Kidney tubule cell (primary cell): ENCODE measurements around the gene SDCCAG8.
"Not testable (repeated sequence)": the region's sequence is repeated elsewhere in the genome, so short reads cannot be mapped to it uniquely, and the experiment has no call there.

Experiments used
- DNase-seq: peaks from one replicate; pipeline ENCODE4 v3.0.0-alpha.2; 2018; ENCODE audit warnings: low spot score

SDCCAG8 gene

DNA sequence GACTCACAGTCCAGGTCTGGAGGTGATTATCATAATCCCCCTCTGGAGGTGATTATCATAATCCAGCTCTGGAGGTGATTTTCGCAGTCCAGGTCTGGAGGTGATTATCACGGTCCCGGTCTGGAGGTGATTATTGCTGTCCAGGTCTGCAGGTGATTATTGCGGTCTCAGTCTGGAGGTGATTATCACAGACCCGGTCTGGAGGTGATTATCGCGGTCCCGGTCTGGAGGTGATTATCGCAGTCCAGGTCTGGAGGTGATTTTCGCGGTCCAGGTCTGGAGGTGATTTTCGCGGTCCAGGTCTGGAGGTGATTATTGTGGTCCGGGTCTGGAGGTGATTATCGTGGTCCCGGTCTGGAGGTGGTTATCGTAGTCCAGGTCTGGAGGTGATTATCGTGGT, 76.6 kb downstream of the SDCCAG8 start:
- DNase-seq = no peak

DNA sequence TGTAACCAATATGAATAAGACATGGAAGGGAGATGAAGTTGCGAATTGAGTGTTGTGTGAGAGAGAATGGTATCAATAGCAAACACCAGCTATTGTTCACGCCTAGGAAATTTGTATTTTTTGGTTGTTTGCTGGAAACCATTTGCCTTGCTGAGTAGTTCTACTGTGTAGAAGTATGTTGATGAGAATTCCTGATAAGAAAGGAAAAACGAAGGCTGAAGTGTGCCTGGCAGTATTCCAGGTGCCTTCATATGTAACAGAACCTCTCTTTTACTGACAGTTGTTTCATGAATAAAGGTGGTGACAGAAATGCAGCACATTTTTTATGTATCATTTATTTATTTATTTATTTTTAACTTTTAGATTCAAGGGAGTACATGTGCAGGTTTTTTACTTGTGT, 79.5 kb downstream of the SDCCAG8 start:
- no peak for DNase-seq

DNA sequence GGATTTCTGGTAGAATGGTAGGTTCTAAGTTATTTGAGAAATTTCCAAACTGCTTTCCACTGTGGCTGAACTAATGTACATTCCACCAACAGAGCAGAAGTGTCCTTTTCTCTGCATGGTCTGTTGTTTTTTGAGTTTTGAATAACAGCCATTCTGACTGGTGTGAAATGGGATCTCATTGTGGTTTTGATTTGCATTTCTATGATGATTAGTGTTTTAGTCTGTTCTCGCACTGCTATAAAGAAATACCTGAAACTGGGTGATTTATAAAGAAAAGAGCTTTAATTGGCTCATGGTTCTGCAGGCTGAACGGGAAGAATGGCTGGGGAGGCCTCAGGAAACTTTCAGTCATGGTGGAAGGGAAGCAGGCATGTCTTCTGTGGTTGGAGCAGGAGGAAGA, 80.3 kb downstream of the SDCCAG8 start:
- DNase-seq = no peak

DNA sequence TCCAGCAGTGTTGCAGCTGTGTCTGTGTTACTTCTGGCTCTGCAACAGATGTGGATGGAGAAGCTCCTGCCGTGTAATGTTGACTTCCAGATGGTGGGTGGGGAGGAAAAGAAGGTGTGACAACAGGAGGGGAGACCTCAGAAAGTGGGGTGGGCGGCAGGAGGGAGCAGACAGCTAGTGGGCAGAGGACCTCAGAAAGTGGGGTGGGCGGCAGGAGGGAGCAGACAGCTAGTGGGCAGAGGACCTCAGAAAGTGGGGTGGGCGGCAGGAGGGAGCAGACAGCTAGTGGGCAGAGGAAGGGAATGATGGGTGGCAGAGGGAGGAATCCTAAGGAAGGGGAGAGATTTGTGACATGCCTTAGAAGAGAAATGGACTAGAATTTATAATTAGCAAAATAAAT, 83.0 kb downstream of the SDCCAG8 start:
- not testable (repeated sequence) for DNase-seq

DNA sequence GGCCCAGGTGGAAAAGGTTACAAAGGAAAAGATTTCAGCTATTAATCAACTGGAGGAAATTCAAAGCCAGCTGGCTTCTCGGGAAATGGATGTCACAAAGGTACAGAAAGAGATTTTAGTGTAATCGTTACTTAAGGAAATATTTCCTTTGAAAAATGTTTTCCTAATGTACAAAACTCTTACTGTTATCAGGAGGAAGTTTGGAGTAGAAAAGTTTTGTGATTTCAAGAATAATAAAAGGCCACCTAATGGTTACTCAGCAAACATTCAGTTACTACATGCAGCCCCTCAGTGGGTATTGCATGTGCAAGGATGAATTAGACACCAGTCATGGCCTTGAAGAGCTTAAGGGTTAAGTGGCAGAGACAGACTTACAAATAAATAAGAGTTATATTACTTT, 85.2 kb downstream of the SDCCAG8 start:
- no peak for DNase-seq

DNA sequence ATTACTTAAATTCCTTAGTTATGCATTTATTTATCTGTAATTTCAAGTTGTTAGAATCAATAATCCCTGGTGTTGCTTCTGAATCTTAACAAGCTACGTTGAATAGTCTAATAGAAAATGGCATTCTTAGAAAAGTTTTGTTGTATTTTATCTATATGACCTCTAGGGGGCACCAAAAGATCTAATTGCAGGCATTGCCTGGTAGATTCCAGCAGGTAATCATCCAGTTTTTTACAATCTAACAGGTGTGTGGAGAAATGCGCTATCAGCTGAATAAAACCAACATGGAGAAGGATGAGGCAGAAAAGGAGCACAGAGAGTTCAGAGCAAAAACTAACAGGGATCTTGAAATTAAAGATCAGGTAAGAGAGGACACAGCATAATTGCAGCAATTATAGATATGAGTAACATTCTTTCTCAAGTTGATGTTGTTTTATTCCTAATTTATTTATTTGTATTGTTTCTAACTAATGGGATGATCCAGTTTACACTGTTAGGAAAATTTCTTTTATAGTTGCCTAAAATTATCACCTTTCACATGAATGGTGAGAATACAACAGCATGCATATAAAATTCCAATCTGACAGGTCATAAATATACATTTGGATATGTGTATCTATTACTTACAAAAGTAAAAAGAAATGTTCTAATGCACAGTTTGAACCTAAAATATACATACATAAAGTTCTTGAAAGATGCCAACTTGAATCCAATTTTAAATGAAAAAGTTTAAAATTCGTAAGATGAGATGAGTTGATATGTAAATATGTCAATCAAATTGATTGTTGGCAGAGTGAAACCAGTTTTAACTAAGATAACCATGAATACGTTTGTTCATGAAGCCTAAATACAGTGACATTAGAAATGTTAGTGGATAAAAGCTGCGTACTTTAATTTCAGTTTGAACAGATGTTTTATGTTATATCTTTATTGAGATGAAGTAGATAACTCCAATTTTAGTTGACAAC, 88.4 kb downstream of the SDCCAG8 start:
- peak; percentile 70 for DNase-seq

DNA sequence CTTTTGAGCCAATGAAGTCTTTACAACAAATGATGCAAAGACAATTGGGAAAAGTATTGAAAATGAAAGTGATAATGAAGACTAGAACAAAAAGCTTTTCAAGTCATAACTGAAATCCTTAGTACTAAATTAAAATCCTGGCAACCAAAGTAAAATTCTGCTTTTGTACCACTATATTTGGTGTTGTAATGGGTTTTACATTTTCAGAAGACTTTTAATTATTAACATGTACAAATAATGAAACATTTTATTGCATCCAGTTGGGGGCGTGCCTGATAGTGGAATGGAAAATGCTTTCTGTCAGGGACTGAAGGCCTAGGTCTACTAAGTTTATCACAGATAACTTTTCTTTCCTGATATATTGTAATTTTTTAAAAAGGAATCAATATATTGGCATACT, 89.4 kb downstream of the SDCCAG8 start:
- DNase-seq = no peak

DNA sequence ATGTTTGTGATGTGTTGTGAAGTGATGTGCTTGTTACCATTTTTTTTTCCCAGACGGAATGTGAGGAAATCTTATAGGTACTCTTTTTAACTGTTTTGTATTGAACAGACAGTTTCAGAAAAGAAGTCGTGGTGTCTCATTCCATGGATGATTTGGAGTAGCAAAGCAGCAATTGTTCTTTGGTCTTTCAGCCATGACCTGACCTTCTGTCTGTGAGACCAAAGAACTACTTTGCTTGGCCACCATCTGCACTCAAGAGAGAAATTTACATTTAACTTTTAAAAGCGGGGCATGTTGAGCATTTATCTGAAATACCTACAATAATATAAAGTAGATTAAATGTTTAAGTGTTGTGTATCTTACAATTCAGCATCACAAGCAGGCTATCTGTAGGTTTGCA, 90.2 kb downstream of the SDCCAG8 start:
- no peak for DNase-seq

DNA sequence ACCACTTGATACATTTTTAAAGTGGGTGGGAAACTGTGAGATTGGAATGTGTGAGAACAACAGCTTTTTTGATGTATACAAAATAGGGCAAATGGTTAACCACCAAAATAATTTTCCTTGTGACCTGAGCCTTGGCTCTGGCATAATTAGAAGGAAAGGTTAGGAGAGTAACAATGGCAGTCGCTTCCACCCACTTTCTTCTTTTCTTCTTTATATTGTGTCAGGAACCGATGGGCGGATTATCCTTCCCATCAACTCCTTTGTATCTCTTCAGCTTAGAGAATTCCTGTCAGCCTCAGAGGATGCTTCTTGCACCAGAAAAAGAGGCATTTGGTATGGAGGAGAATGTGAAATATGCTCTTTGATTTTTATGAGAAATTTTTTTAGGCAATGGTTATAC, 90.6 kb downstream of the SDCCAG8 start:
- DNase-seq = no peak

DNA sequence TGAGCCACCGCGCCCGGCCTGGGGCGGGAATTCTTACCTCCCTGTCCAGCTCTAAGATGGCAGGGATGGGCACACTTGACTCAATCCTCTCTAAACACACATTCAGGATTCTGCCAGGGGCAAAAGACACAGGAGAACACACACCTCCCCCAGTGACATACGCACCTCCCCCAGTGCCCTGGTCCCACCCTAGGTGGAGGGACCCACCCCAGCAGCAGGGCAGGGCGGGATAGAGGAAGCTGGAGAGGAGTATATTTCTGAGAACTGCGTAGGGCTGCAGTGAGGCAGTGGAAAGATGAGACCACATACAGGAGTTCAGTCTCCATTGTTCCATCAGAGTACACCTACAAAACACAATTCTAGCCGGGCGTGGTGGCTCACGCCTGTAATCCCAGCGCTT, 92.5 kb downstream of the SDCCAG8 start:
- no peak for DNase-seq

DNA sequence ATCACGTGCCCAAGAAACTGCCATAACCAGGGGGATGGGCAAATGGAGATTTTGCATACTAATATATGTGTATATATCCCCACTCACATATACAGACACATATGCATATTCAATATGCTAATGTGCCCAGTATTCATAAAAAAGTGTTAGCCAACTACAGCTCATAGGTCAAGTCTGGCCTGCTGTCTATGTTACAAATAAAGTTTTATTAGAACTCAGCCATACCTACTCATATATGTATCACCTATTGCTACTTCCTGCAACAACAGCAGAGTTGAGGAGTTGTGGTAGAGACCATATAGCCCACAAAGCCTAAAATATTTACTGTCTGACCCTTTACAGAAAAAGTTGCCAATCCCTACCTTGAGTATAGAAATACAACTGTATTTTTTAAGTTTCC, 93.3 kb downstream of the SDCCAG8 start:
- DNase-seq = no peak

DNA sequence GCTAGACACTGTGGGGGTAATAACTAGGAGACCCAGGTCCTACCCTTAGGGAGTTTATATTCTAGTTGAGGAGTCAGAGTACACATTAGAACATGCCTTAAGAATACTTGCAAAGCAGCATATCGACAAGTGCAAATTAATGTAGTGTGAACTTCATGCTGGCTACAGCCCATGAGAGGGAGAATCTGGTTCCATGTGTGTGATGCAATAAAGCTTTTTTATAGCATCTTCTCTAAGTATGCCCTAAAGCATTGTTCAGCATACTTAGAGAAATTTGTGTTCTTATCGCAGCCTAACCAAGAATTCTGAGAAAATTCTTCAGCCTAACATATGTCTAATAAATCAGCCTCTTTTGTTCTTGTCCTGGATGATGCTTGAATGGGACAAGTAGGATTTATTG, 95.5 kb downstream of the SDCCAG8 start:
- no peak for DNase-seq

DNA sequence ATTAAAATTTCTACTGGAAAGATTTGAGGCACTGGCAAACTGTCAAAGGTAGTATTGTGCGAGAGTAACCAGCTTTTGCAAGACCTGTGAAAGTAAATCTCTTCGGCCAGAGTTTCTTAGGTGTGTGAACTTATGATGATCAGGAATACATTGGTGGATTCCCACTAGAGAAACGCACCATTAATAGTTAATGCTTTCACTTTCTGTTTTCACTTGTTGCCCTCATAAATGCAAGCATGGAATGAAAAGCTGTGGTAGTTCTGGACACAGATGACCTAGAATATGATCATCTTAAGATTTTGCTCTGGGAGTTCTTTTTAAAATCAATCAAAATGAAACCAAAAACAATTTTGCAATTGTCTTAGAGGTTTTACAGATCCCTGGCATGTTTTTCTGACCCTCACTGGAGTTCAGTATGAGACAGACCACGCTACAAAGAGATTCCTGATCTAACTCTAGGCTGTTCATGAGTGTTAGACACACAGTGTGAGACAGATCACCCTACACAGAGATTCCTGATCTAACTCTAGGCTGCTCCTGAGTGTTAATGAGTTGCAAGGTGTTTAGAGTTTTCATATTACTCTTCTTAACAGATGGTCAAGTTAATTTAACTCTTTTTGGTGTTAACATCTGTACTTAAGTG, 98.8 kb downstream of the SDCCAG8 start:
- DNase-seq = peak; percentile 36

DNA sequence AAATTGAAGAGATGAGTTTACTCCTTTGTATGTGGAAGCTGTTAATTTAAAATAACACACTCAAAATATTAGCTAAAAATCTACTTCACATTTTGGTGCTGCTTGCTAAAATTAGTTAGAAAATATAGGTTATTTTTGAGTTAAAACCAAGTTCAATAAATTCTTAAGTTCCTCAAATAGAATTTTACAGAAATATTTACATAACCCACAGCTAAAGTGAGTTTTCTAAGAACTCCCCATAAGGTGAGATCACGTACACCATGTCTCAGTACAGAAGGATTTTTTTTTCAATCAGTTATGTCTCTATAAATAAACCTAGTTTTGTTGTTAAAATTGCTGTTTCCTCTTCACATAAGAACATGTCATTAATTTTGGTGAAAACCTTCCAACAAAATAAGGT, 108.0 kb downstream of the SDCCAG8 start:
- no peak for DNase-seq

DNA sequence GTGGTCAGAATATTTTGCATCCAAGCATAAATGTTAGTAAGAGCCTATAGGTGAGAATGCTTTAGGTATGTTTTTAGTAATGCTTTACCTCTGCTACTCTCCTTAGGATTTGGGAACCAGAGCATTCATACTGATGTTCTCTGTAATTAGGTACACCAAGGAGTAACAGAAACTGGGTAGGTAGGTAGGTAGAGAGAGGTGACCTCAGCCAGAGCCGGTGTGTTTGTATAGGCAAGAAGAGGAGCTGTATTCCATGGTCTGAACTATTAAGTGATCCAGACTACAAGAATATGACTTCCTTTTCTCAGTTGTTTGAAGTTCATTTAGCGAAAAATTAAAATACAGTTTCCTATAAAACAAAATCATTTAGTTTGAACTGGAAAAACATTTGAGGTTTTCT, 108.5 kb downstream of the SDCCAG8 start:
- no peak for DNase-seq

DNA sequence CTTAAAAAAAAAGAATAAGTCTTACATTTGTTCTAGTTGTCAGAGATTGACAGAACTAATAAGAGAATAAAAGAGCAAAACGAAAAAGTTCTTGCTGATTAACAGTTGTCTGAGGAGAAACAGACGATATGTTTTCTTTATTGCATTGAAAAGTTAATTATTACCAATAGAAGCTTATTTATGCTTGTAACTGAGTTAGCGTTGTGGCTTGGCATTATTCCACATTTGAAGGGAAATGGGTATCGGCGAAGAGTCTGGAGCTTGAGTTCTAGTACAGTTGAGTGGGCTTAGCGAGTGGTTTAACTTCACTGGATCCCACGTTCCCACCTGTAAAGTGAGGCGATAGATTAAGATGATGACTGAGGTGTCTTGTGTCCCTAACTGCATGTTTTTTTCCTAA, 109.0 kb downstream of the SDCCAG8 start:
- DNase-seq = peak; percentile 67

DNA sequence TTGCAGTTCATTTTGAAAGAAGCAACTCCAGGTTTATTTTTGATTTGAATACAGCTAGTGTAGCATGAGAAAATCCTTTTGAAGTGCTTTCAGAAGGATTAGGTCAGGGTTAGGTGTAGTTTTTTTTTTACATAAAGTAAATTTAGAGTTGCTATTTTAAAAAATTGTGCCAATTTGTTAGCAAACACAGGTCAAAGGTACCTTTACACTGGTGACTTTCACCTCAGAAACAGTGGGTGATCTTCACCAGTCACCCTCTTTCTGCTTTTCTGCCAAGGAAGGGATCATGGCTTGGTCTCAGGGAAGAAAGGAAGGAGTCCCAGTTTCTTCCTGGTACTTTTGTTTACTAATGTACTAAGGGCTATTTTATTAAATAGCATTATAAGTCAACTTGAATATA, 111.5 kb downstream of the SDCCAG8 start:
- DNase-seq = no peak

DNA sequence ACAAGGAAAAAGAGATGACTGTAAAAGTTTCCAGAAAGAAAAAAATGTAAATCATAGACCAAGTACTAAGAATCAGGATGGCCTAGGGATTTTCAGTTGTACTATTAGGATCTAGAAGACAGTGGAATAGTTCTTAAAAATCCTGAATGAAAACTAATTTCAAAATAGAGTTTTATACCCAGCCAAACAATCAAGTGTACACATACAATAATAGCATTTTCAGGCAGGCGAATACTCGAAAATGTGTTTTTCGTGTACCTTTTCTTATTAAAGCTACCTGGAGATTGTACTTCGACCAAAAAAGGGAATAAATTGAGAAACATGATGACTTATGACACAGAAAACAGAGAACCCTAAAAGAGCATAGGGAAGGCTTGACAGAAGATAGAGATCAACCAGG, 118.6 kb downstream of the SDCCAG8 start:
- DNase-seq = no peak

DNA sequence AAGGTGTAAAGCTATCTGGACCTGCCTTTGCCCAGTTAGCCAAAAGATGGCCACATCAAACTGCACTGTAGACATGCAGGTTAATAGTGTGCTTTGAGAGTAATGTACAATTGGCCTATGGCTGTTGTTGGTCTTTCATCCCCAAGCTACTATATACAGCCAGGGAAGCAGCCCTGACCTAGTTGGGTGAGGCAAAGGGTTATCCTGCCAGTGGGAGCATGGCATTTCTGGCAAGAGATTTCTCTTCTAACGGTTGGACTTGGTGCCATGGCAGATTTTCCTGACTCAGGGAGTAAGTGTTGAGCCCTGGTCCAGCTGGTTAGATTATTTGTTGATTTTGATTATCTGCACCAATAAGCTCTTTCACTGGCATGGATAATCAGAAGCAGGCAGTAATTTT, 119.8 kb downstream of the SDCCAG8 start:
- DNase-seq = no peak

DNA sequence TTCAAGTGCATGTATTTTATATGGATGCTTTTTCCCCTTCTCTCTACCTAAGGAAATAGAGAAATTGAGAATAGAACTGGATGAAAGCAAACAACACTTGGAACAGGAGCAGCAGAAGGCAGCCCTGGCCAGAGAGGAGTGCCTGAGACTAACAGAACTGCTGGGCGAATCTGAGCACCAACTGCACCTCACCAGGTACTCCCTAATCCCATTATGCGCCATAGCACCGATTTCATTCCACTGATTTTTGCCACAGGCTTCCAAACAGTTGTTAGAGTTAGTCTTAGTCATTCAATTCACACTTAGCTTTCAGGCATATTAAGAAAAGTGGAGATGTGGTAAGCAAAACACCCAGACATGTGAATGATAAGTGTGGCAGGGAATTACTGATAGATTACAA, 122.8 kb downstream of the SDCCAG8 start:
- no peak for DNase-seq

DNA sequence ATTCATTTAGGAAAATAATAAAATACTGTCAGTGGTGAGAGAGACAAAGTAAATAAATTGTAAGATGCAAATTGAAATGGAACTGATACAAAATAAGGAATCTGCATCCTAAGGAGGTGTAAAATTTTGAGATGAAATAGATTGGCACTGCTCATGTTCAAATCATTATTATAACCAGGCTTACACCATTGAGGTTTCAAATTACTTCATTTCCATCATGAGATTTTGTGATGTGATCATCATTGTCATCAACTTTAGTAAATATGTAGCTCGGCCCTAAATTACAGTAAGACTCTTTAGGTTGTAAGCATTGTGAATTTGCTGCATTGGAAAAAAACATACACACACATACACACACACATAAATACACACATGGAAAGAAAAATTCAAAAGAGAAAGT, 123.4 kb downstream of the SDCCAG8 start:
- no peak for DNase-seq

DNA sequence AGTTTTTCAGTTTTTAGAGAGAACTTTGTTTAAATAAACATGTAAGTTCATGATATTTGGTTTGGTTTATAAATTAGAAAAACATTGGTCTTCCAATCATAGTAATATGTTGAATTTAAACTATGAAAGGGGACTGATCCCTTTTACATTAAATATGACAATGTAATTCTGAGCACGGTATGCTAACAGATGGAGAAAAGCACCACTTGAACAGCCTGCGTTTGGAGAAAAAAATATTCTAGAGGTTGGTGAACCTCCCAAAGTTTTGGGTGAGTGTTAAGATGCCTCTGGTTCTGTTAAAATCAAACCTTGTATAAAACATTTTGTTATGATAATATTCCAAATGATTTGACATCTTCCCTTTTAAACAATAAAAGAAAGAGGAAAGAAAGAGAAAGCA, 123.9 kb downstream of the SDCCAG8 start:
- no peak for DNase-seq

DNA sequence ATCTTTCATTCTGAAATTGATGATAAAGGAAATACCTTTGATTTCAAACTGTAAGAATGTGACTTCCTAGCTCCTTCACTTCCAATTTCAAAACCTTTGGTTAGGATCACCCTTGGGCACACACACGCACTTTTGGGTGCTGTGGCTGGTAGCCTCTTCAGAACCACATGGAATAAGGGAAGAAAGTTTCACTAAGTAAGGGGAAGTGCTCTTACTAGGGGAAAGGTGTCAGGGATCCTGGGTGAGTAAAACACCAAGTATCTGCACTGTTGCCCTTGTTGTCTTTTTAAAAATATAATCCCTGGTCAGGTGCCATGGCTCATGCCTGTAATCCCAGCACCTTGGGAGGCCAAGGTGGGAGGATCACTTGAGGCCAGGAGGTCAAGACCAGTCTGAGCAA, 132.4 kb downstream of the SDCCAG8 start:
- DNase-seq = no peak
